Midbrain (tissue), 1 donor: Measurements from ENCODE around the gene CCNF.
"Not testable (repeated sequence)": the region's sequence is repeated elsewhere in the genome, so short reads cannot be mapped to it uniquely, and the experiment has no call there.

Experiments used
- DNase-seq: peaks from one replicate; lab custom pipeline; 2025; lab: John Stamatoyannopoulos, UW

Gene CCNF

DNA sequence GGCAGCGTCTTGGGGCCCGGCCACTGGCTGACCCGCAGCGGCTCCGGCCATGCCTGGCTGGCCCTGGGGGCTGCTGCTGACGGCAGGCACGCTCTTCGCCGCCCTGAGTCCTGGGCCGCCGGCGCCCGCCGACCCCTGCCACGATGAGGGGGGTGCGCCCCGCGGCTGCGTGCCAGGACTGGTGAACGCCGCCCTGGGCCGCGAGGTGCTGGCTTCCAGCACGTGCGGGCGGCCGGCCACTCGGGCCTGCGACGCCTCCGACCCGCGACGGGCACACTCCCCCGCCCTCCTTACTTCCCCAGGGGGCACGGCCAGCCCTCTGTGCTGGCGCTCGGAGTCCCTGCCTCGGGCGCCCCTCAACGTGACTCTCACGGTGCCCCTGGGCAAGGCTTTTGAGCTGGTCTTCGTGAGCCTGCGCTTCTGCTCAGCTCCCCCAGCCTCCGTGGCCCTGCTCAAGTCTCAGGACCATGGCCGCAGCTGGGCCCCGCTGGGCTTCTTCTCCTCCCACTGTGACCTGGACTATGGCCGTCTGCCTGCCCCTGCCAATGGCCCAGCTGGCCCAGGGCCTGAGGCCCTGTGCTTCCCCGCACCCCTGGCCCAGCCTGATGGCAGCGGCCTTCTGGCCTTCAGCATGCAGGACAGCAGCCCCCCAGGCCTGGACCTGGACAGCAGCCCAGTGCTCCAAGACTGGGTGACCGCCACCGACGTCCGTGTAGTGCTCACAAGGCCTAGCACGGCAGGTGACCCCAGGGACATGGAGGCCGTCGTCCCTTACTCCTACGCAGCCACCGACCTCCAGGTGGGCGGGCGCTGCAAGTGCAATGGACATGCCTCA lies 42.6 kb downstream of the CCNF start:
- peak; percentile 22 for DNase-seq

DNA sequence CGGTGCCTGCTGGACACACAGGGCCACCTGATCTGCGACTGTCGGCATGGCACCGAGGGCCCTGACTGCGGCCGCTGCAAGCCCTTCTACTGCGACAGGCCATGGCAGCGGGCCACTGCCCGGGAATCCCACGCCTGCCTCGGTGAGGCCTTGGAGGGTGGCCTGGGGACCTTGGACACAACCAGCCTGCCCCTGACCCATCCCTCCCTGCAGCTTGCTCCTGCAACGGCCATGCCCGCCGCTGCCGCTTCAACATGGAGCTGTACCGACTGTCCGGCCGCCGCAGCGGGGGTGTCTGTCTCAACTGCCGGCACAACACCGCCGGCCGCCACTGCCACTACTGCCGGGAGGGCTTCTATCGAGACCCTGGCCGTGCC lies 43.2 kb downstream of the CCNF start:
- DNase-seq = no peak

DNA sequence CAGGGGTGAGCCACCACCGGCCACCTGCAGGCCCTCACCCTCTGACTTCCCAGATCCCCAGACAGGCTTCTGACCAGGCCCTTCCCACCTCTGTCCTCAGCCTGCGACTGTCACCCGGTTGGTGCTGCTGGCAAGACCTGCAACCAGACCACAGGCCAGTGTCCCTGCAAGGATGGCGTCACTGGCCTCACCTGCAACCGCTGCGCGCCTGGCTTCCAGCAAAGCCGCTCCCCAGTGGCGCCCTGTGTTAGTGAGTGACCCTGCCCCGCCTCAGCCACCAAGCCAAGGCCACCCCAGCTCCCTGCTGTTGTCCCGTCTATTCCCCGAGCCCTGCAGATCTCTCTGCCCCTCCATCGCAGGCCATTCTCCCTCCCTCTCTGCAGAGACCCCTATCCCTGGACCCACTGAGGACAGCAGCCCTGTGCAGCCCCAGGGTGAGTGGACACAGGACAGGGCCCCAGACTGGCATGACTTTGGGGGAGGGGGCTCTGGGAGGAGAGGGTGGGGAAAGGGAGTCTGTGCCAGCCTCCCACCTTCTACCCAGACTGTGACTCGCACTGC lies 43.7 kb downstream of the CCNF start:
- DNase-seq = no peak

DNA sequence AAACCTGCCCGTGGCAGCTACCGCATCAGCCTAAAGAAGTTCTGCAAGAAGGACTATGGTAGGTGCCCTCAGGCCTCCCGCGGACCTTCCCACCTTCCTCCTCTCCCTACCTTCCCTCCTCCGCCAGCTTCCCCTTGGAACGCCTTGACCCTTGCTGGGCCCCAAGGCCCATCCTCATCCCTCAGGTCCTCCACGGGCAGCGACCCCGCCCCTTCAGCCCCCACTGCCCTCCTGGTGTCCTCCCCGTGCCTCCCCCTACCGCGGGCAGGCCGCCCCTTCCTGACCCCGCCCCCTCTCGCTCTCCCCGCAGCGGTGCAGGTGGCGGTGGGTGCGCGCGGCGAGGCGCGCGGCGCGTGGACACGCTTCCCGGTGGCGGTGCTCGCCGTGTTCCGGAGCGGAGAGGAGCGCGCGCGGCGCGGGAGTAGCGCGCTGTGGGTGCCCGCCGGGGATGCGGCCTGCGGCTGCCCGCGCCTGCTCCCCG lies 44.2 kb downstream of the CCNF start:
- DNase-seq = no peak

DNA sequence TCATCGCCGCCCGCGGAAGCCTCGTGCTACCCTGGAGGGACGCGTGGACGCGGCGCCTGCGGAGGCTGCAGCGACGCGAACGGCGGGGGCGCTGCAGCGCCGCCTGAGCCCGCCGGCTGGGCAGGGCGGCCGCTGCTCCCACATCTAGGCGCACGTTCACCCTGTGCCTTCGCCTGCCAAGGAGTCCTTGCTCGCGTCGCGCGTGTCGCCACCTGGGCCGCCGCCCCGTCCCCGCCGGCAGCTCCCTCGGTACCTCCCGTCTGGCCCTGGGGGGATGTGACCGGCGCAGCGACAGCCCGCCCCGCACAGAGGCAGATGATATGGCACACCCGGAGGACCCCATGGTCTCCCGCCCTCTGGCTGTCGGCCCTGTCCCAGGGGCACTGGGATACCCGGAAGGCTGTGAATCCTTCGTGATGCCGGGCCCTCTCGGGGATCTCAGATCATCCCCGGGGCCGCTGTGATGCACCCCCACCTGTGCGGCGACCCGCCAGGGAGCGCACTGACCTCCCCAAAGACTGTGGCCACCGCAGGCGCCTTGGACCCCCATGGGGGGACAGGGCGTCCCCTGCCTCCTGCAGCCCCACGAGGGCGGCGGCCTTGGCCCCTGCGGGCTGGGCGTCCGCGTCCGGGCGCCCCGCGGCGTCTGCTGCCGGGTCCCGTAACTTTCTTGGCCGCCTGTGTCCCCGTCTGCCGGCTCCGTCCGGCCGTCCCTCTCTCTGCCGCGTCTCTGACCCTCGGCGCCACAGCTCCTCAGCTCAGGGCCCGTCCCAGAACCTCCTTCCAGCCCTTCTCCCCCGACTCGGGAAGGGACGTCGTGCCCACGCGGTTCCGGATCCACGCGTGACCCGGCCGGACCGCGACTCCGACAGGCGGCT lies 45.0 kb downstream of the CCNF start:
- DNase-seq = peak; percentile 51

DNA sequence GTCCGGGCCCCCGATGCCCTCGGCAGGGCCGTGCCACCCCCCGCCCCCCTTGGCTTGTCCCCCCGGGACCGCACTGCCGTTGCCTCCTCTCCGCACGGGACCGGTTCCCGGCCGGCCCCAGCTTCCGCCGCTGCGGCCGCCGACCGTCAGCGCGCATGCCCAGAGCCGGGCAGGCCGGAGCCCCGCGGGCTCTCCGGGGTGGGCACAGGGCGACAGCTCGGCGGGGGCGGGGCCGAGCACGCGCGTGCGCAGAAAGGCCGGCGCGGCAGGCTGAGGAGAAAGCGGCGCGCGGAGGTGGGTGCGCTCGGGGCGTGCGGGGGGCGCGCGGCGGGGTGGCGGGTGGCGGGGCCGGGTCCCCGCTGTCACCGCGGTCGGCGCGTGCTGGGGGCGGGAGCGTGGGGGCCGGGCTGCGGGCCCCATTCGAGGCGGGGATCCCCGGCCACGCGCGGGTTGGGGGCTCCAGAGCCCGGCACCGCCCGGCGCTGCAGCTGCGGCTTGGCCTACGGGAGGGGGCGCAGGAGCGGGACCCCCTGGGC lies 45.7 kb downstream of the CCNF start, which contains the start of gene TBC1D24:
Gene TBC1D24 (plus strand): TSS at position 251 of the 536 bp plus-strand sequence. CDS start 21,022 bp downstream, outside the sequence.
- peak; percentile 89 for DNase-seq

DNA sequence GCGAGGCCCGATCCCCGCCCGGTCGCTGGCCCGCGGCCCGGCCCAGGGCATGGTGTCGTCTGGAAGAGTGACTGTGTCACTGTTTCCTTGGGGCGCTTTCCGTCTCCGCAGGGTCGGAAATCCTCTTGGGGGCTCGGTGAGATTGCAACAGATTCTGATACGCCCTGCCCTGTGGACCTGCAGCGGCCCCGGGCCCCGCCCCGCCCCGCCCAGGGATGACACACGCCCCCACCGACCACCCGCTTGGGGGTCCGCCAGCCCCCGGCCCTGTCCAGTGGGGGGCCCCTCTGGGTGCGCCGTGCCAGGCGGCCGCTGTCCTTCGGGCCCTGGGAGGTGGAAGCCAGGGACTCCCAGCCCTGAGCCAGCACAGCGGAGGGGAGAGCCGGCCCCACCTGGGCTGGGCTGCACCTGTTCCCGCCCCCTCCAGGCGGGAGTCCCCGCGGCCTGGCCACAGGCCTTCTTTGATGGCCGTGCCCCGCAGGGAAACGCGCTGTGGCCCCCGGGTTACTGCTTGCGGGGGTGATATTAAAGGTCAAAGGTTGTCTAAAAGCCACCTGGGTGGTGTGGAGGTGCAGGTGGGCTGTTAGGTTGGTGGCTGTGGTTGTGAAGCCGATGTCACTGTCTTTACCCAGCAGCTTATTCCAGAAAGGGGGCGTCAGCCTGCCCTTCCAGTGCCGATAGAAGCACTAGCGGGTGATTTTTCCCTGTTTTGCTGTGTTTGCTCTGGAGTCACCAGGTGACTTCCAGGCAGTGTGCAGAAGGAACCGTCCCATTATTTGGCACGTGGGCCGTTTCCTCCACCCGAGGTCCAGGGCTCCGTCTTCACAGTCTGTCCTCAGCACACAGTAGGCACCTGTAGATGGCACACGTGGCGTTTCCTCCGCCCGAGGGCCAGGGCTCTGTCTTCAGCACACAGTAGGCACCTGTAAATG lies 46.4 kb downstream of the CCNF start:
- no peak for DNase-seq

DNA sequence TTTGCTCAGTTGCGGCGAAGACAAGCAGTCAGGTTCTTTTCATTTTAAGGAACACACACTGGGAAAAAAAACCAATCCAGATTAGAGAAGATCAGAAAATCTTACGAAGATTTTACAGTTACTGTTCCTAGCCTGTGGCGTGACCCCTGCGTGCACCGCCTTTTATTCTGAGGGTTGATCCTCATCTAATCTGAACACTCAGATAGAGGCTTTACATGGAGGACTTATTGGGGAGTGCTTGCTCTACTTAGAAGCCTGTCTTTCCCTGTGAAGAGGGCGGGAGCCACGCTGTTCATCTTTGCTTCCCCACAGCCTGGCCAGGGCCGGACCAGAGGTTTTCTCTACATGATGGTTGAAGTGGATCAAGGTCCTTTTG lies 47.1 kb downstream of the CCNF start:
- DNase-seq = no peak

DNA sequence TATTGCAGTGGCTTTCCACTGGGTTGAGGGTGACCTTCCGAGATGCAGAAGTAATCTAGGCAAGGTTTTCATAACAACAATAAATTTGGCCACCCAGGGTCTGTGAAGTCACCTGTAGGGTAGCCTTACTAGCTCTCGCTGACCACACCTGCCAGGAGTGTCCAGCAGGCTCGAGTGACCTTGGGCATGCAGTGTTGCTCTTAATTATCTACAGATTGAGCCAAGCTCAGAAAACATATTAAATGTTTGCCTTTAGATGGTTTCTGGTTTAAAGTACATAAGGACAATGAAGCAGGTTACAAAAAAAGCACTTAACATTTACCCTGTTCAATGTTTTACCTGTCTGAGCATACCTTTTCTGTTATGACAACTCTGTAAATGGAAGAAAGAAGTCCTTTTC lies 47.5 kb downstream of the CCNF start:
- no peak for DNase-seq

DNA sequence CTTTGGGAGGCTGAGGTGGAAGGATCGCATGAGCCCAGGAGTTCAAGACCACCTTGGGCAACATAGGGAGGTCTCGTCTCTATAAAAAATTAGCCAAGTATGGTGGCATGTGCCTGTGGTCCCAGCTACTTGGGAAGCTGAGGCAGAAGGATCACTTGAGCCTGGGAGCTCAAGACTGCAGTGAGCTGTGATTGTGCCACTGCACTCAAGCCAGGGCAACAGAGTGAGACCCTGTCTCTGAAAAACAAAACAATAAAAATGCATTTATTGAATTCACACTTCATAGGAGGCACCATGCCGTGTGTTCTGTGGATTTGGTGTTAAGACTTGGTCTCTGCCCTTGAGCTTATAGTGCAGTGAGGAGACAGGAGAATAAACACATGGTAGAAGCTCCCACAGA lies 48.1 kb downstream of the CCNF start:
- DNase-seq = no peak

DNA sequence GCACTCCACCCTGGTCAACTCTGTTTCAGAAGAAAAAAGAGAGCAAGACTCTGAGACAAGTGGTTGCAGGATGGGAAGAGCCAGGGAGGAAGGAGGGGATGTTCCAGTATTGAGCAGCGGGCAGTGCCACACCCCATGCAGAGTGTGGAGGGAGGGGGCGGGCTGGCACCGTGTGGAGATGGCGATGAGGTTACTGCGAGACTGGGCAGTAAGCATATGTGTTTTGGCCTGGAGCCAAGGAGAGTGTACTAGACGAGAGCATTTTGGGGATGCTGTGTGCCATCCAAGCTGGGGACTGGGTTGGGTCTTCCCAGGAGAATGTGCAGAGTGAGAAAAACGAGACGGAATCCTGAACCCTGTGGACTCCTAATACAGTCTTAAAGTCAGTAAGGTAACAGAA lies 49.0 kb downstream of the CCNF start:
- DNase-seq = no peak

DNA sequence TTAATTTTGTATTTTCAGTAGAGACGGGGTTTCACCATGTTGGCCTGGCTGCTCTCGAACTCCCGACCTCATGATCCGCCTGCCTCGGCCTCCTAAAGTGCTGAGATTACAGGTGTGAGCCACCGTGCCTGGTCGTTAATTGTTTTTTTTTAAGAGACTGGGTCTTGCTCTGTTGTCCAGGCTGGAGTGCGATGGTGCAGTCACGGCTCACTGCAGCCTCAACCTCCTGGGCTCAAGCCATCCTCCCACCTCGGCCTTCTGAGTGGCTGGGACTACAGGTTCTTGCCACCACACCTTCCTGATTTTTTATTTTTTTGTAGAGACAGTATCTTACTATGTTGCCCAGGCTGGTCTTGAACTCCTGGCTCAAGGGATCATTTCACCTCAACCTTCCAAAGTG lies 50.7 kb downstream of the CCNF start:
- not testable (repeated sequence) for DNase-seq

DNA sequence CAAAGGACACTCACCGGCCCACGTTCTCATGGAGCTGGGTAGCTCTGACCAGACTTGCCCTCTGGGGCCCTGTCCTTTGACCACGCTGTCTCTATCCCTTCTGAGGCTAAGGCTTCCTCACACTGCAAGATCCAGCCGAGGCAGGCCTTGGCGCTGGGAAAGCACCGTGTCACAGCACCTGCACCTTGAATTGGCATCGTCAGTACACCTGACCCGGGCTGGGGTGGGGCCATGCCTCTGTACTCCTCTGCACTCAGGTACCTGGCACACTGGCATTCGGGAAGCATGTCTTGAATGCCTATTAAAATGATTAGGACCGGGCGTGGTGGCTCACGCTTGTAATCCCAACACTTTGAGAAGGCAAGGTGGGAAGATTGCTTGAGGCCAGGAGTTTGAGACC lies 51.7 kb downstream of the CCNF start:
- no peak for DNase-seq

DNA sequence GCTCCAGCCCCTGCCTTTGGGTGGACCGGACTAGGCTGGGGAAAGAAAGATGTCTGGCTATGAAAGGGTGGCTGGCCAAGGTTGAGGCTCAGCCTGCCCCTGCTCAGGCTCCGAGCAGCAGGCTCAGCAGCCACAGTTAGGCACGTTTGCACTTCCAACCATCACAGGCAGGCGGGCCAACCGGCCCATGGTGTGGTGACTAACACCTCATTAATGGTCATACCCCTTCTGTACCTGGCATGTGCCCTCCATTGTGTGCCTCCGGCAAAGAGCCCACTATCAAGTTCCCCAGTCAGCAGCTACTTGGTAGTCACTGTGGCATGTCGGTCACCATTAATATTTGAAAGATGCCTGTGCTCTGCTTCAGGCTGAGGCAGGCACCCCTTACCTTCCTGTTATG lies 52.4 kb downstream of the CCNF start:
- no peak for DNase-seq

DNA sequence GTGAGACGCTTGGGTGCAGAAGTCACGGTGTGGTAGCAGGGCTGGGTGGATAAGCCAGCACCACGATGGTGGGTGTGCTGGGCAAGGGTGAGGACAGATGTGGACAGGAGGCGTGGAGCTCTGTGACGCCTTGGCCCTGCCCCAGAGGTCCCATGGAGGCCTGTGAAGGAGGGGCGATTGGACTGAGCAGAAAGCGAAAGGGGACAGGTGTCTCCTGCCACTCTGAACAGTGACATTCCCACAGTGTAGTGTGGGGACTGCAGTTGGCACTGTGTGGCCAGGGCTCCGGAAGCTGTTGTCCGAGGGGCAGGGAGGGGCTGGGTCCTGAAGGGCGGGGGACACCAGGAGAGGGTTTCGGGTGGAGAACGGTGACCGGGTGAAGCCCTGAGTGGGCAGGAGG lies 53.0 kb downstream of the CCNF start:
- no peak for DNase-seq

DNA sequence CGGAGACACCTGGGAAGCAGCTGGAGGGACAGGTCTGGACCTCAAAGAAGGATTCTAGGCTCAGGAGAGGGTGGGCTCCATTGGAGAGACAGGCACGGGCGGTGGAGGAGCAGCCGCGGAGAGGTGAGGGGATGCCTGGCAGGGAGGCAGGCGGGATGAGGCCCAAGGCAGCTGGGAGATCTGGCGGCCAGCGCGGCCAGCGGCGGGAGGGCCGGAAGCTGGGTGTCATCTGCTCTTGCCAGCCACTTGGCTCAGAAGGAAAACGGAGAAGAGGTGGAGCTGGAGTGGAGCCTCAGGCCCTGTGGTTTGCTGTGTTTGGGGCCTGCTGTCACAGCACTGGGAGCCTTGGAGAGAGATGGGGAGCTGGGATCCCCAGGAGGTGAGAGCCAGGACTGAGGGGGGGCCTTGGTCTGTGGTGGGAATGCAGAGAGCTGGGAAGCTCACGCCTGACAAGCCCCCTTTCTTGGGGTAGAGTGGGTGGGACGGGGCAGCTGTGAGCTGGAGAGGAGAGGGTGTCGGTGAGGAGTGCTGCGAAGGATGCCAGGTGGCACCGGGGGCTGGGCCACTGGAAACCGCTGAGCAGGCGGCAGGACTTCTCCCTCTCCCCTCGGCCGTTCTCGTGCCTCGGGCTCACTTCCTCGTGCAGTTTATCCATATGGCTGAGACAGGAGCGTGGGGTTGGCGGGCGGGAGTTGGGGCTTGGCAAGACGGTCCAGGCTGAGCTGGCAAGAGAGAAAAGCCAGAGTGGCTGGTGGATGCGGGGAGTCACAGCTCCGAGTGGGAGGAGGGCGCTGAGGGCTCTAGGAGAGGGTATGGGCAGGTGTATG lies 53.7 kb downstream of the CCNF start:
- peak; percentile 66 for DNase-seq

DNA sequence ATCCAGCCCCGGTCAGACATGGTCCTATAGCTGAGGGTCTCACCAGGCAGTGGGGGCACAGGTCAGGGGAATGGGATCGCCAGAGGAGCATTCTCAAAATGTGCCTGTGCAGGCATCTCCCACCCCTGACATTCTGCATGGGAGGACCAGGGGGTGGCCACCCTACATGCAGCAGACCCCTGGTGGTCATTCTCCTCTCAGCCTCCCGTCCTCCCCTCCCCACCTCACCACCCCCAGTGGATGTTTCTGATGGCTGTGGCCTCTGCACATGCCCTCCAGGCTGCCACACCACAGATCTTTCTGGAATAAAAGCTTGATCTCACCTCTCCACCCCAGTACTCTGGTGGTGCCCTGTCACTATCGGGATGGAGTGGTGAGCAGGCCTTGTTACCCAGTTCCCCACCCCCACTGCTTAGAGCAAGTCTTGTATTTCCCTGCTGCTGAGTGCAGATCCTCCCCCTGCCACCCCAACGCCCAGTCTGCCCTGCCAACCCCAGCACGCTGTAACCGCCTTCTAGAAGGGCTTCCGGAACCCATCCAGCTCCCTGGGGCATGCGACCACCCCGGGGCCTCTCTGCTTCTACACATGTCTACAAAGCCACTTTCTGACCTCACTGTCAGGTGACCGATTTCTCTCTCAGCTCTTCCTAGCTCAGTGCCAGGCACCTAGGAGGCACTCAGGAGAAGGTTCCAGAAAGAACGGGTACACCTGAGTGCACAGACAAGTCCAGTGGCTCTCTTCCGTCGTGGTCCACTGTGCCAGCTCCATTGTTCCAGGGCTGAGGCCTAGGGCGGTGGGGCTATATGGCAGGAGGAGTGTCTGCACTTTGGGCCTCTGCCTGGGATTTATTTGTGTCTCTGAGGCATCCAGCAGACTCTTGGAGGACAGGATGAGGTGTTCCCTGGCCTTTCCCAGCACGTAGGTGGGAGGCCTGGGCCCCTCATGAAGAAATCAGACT lies 55.0 kb downstream of the CCNF start:
- DNase-seq = no peak

DNA sequence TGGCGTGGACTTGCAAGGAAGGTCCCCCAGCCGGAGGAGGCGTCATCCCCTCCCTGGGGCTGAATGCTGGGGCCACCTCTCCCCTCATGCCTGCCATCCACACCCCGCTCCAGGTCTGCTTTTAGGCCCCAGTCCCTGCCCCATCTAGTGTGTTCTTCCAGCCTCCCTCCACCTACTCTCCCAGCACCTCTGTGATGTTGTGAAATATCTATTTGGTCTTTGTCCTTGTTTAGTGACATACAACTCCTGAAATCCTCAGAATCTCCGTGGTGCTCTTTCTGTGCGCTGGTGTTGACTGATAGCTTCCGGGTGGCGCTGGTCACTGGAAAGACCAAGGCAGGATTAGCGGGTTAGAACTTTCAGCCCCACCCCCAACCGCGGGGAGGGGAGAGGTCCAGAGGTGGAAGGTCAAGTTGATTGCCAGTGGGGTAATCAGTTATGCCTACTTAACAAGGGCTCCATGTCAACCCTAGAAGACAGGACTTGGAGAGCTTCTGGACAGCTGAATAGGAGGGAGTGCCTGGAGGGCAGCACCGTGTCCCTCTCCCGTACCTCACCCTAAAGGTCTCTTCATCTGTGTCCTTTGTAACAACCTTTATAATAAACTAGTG lies 55.8 kb downstream of the CCNF start:
- DNase-seq = no peak
